ENCODE measurements around the gene ERC1.
"Not testable (repeated sequence)": the region's sequence is repeated elsewhere in the genome, so short reads cannot be mapped to it uniquely, and the experiment has no call there.

Gene ERC1

GRCh38 chr12:1252758-1253157 is 261.7 kb downstream of the ERC1 start:
- DNase-seq, result peak; percentile 1

- DNase-seq, result not testable (repeated sequence)
These were observed 264.1 kb downstream of the ERC1 start for GRCh38 chr12:1255125-1255524.

DNA sequence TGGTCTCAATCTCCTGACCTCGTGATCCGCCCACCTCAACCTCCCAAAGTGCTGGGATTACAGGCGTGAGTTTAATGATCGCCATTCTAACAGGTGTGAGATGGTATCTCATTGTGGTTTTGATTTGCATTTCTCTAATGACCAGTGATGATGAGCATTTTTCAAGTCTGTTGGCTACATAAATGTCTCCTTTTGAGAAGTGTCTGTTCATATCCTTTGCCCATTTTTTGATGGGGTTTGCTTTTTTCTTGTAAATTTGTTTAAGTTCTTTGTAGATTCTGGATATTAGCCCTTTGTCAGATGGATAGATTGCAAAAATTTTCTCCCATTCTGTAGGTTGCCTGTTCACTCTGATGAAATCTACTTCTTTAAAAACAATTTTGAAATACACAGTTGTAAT is 264.8 kb downstream of the ERC1 start:
- DNase-seq, result not testable (repeated sequence)

- DNase-seq, result no peak
These were observed 265.3 kb downstream of the ERC1 start for GRCh38 chr12:1256285-1256684.

GRCh38 chr12:1256991-1257390 is 266.0 kb downstream of the ERC1 start:
- DNase-seq, result no peak

DNA sequence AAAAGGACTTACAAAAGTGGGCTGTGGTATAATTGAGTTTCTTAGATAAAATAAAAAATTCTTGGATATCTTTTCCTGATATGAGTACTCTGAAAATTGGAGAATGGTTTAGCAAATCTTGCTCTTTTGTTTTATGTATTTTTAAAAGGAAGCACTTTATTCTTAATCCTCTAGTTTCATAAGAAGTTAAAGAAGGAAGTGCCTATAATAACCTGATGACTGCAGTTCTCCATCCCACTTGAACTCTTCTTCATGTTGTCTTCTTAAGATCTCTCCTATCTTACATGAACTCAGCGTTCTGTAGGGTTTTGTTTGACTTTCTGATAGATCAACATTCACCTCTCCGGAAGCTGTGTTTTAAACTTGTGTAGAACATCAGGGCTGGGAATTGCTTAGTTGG is 271.0 kb downstream of the ERC1 start:
- no peak for DNase-seq

GRCh38 chr12:1267243-1267642 is 276.2 kb downstream of the ERC1 start:
- no peak for DNase-seq

GRCh38 chr12:1272142-1272541 is 281.1 kb downstream of the ERC1 start:
- DNase-seq, result no peak

DNA sequence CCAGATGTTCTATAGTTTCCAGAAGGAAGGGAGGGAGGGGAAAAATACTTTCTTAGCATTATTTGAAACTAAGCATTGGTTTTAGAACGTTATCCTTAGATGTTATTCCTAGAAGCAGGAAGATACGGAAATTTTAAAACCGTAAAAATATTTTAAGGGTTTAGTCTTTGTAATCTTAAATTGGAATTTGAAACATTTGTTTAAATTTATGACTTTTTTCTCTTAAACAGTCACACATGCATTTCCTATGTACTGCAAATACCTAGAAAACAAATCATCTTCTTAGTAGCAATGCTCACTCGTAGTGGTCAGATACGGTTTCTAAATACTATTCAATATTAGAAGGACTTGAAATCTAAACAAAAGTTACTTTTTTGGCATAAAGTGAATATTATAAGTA is 282.0 kb downstream of the ERC1 start:
- DNase-seq, result no peak

- DNase-seq, result no peak
These were observed 286.9 kb downstream of the ERC1 start for GRCh38 chr12:1277905-1278304.

DNA sequence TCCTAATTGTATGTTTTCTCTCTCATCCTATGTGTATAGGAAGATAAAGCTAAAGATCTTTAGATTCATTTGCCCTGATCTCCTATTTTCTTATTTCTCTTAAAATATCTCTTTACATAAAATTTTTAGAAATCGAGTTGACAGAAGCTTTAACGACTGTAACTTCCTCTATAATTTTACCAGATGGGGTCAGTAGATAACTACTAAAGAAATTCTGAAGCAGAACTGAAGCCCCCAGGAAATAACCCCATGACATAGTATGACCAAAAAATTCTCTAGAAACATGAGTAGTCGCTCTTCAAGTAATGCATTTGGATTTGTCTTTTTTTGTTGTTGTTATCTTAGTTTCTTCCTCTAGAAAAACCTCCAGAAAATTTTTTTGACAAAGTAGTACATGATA is 288.0 kb downstream of the ERC1 start:
- no peak for DNase-seq

DNA sequence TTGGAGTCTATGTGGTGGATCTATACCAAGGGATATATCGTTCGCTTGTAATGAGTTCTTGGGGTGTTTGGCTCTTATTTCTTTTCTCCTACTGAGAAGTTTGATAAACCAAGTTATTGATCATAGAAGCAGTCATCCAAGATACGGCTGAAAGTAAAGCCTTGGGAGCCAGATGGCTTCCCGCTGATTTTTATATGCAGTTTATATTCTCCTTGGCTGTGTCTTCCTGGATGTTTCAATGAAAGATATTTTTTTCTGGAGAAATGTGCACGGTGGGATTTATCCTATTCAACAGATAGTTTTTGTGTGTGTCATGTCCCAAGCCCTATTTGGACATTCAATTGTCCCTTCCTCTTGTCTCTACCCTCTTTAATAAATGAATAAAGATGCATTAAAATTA is 289.0 kb downstream of the ERC1 start:
- no peak for DNase-seq

- DNase-seq, result no peak
These were observed 290.8 kb downstream of the ERC1 start for GRCh38 chr12:1281683-1282366.

DNA sequence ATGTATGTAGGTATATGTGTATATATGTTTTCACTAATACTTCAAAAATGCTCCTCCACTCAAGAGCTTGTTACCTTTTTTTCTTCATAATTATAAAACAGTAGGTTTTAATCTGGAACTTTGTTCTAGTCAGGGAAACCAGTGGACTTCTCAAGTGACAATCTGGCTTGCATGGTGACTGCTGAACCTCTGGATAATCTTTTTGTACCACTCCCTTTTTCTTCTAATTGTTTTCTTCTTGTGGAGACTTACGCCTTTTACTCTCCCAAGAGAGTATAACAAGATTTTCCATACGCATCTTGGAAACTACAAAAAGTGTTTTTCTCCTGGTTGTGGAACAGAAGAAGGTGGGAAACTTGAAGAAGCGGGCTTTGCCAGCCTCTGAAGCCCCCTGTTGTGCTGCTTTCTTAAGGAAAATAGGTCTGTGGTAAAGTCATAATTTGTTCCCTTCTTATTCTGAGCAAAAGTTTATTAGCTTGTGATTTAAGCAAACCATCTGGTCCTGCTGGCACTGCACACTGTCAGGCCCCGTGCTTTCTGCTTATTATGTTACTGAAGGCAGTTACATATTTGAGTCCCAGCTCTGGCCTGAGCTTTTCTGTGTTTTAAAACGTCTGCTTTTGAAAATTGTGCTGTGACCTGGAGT is 291.8 kb downstream of the ERC1 start:
- no peak for DNase-seq

DNA sequence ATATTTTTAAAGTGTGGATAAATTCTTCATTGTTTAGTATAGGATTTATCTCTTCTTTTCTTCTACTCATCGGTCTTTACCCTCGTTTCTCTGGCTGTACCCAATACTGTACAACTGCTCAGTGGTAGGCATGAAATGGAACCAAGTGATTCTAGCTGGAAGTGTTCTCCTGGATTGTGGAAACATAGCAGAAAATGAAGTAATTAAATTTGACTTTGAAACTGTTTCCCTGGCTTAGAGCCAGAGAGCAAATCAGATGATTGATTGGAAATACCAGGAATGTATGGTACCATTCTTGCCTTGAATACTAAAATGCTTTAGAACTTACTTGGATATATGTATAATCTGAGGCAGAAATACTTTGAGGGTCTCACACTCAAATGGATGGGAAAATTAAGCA is 292.3 kb downstream of the ERC1 start:
- no peak for DNase-seq

- no peak for DNase-seq
These were observed 293.6 kb downstream of the ERC1 start for GRCh38 chr12:1284611-1285010.

- no peak for DNase-seq
These were observed 296.5 kb downstream of the ERC1 start for GRCh38 chr12:1287446-1287975.

GRCh38 chr12:1288333-1288732 is 297.3 kb downstream of the ERC1 start:
- DNase-seq, result no peak

DNA sequence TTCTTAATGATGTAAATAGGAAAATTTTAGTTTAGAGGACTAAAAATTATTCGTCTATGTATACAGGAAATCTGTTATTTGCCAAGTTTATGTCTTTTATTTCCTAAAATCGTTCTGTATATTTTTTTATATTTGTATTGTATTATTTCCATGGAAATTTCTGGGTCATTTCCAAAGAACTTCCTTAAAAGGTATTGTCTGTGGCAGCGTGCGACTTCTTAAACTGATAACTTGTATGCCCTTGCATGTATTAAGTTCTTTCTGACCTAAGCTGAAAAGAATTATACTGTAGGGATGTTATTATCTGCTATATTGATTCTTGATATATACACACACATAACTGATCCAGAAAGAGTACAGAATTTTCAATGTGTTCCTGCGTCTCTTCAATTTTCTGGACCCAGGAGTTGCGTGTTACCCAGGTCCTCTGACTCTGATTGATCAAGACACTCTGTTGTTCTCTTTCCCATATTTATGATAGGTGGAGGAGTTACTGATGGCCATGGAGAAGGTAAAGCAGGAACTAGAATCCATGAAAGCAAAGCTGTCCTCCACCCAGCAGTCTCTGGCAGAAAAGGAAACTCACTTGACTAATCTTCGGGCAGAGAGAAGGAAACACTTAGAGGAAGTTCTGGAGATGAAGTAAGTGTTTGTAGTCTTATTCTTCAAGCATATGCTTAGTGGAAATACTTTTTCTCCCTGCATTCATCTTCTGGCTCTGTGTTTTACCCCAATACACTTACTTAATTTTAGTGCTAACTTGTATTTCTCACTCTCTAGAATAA is 298.5 kb downstream of the ERC1 start:
- DNase-seq, result no peak

DNA sequence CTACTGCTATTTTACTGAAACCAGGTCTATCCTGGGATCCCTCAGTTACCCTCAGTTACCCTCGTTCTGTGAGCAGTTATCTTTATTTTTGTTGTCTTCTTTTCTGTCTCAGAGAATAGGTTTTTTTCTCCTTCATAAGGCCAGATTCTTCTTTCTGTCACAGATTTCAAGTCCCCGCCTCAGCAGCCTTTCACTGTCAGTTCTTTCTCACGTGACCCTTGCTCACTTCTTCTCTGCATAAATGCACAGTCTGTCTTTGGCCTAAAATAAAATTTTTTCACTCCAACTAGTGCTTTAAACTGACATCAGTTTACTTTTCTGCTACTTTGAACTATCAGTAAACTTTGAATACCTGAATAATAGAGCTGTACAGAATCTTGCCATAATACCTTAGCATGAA is 299.7 kb downstream of the ERC1 start:
- no peak for DNase-seq

DNA sequence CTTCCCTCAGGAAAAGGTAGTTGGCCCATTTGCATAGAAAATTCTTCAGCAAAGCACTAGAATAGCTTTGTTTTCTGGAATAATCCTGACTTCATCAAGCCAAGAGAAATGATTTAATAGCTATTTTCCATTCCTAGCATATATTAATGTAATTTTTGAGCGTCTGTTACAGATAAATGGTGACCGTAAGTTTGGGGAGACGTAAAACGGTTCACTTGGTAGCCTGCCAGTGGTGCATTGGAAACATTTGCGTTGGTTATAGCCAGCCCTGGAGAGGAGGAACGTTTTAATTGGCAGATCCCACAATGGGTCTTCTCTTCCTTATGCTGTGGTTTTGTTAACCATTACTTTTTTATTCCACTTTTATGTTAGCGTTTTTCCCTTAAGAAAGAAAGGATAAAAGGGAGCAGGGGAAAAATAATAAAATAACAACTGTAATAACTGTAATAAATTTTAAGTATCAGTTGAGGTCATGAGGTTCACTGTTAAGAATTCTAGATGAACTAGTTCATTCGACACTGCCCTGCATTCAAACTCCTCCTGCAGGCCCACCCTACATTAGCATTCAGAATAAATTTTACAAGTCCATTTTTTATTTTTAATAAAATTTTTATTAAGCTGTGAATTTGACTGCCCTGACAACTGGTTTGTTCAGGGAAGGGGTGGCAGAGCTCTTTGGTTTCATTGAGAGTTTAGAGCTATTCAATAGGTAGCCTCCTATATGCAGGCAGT is 300.7 kb downstream of the ERC1 start:
- no peak for DNase-seq

GRCh38 chr12:1293901-1294300 is 302.9 kb downstream of the ERC1 start:
- DNase-seq, result no peak

- no peak for DNase-seq
These were observed 306.2 kb downstream of the ERC1 start for GRCh38 chr12:1297206-1297605.
